GM19025 (cell line): ENCODE results near the gene YJEFN3.

Source experiments
- ATAC-seq: cut with Tn5 transposase; IDR thresholded peaks from one replicate; pipeline ENCODE4 v1.9.1; 2021; ENCODE audit warnings: mild to moderate bottlenecking, low read depth, moderate library complexity; ENCODE audit not compliant: unreplicated experiment

YJEFN3 gene

GRCh38 chr19:19535311-19536191 is 6.8 kb downstream of the YJEFN3 start:
- no peak for ATAC-seq

GRCh38 chr19:19537075-19538048 is 8.7 kb downstream of the YJEFN3 start:
- ATAC-seq = no peak

- ATAC-seq = no peak
Measured at GRCh38 chr19:19538061-19538784, 9.5 kb downstream of the YJEFN3 start, which contains the start of gene CILP2. Gene CILP2, plus strand, starts transcription at chr19:19538265. Its CDS starts 85 bp downstream, at chr19:19538350.

- no peak for ATAC-seq
Measured at GRCh38 chr19:19538785-19539166, 10.1 kb downstream of the YJEFN3 start.

- ATAC-seq = no peak
Measured at GRCh38 chr19:19539698-19540063, 11.0 kb downstream of the YJEFN3 start.

- no peak for ATAC-seq
Measured at GRCh38 chr19:19540064-19540714, 11.5 kb downstream of the YJEFN3 start.

GRCh38 chr19:19540715-19541515 is 12.2 kb downstream of the YJEFN3 start:
- ATAC-seq = no peak

GRCh38 chr19:19541616-19542015 is 12.9 kb downstream of the YJEFN3 start:
- no peak for ATAC-seq

- ATAC-seq = no peak
Measured at GRCh38 chr19:19542507-19542906, 13.8 kb downstream of the YJEFN3 start.

- ATAC-seq = no peak
Measured at GRCh38 chr19:19543101-19543500, 14.4 kb downstream of the YJEFN3 start.

GRCh38 chr19:19543640-19544039 is 14.9 kb downstream of the YJEFN3 start:
- ATAC-seq = no peak

- ATAC-seq = no peak
Measured at GRCh38 chr19:19544257-19544953, 15.7 kb downstream of the YJEFN3 start.

- ATAC-seq = no peak
Measured at GRCh38 chr19:19544954-19545591, 16.4 kb downstream of the YJEFN3 start.

GRCh38 chr19:19545707-19546106 is 17.0 kb downstream of the YJEFN3 start:
- ATAC-seq = no peak

- ATAC-seq = no peak
Measured at GRCh38 chr19:19546751-19547162, 18.0 kb downstream of the YJEFN3 start.

GRCh38 chr19:19547674-19548336 is 19.1 kb downstream of the YJEFN3 start:
- no peak for ATAC-seq

- ATAC-seq = no peak
Measured at GRCh38 chr19:19548915-19549759, 20.4 kb downstream of the YJEFN3 start.
